ENCODE results near the gene NELFCD.
A peak's percentile ranks its signal among the peaks of the same experiment; 100 is the strongest.
"Not testable (repeated sequence)": the region's sequence is repeated elsewhere in the genome, so short reads cannot be mapped to it uniquely, and the experiment has no call there.

The NELFCD gene

GRCh38 chr20:59028812-59029211, 47.8 kb downstream of the NELFCD start:
- no peak for DNase-seq

- peak; percentile 29 for DNase-seq
These were observed 50.0 kb downstream of the NELFCD start for GRCh38 chr20:59030911-59031563.

DNA sequence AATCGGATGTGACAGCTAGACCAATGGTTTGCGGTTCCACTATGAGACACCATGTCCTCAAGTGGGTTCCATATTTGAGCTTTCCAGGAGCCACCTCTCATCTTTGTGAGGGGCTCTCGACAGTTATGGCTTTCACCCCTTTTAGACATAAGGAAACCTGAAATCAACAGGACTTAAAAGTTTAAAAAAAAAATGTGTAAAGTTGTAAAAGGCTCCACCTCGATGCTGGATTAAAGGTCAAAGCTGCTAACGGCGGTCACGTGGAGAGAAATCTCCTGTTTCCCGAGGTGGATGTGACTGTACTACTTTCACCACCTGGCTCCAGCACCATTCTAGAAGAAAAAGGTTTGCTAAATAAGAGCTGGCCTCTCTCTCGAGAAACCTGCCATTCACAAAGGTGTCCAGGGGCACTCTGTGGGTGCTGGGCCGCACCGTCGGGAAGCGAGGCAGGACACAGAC, 50.5 kb downstream of the NELFCD start:
- DNase-seq: peak; percentile 30

DNA sequence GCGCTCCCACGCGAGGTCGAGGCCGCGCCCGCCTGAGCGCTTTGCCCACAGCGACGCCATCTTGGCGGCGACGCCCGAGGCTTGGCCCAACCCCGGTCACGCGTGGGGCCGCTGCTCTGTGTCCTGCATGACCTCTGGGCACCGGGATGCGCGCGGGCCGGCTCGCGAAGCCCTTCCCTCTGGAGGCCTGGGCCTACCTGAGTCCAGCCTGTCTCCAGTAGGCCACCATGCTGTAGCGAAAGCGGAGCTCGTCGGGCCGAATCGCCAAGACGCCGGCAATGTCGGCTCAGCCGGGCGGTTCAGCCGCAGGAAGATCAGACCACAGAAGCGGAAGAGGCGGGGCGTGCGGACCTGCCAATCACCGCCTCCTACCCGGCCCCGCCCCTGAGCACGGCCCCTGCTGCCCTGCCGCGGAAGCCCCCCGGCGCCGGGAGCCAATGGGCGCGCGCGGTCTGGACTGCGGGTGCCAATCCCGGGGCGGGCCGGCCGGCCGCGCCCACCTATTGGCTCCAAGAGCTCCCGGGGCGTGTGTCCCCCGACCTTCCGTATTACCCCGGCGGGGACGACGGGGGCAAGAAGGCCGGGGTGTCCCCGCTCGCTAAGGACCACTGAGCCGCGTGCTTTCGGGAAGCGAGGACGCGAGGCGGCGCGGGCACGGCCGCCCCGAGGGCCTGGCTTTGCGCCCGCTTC, 51.1 kb downstream of the NELFCD start, which contains the start of gene ATP5F1E:
Gene ATP5F1E (minus strand): TSS at position 313 of the 690 bp plus-strand sequence. CDS start 84 bp downstream, at position 229.
- peak; percentile 97 for DNase-seq

DNA sequence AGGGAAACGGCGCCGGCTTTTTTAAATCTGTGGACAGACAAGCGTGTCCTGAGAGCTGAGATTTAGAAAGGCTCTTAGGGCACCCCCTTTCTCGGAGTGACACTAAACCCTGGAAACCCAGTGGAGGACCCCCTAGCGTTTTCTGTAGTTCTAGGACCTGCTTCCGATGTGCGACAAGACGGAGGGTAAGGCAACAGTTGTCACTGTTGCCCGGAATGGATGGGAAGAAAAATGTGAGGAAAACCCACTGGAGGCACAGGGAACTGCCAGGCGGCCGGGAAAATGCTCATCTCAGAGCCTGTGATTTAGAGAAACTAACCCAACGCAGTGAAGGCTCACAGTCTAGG, 51.6 kb downstream of the NELFCD start:
- no peak for DNase-seq

- DNase-seq: no peak
These were observed 52.0 kb downstream of the NELFCD start for GRCh38 chr20:59033093-59033492.

- DNase-seq: no peak
These were observed 52.6 kb downstream of the NELFCD start for GRCh38 chr20:59033616-59034165.

DNA sequence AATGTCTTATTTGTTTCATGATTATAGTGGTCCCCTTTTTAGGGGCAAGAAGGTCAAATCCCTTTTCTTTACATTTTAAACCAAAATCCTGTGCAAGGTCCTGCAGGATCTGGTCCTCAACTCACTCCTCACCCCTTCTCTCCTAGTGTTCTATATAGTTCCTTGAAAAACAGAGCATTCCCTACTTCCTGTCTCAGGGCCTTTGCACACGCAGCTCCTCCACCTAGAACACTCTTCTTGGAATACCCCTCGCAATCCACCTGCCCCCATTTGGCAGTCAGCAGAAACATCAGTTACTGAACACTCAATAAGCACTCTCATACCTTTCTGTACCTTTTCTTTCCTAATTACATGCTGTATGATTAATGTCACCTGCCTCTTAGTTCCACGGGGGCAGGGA, 54.3 kb downstream of the NELFCD start:
- no peak for DNase-seq

- no peak for DNase-seq
These were observed 56.3 kb downstream of the NELFCD start for GRCh38 chr20:59037386-59037785.

- DNase-seq: peak; percentile 32
These were observed 58.2 kb downstream of the NELFCD start for GRCh38 chr20:59039233-59039632.

DNA sequence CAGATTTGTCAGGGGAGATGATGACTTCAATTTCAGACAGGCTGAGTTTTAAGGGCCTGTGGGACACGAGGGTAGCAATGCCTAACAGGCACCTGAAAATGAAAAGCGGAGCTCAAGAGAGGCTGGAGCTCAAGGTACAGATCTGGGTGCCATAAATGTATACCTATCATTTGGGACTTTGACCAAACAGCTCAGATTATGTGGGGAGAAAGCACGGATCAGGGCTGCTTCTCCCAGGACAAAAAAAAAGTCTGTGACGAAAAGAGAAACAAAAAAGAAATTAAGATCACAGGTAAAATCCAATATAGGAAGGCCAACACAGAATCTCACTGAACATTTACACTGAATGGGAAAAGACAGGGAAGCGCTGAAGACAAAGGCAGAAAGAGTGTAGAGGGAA, 59.6 kb downstream of the NELFCD start:
- DNase-seq: no peak

DNA sequence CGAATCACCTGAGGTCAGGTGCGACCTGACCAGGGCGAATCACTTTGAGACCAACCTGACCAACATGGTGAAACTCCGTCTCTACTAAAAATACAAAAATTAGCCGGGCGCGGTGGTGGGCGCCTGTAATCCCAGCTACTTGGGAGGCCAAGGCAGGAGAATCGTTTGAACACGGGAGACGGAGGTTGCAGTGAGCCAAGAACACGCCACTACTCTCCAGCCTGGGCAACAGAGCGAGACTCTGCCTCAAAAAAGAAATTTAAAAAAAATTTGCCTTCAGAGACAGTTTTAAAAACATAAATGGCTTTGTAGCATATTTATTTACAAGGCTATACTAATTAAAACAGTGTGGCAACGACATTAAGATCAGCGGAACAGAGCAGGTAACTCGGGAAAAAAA, 60.4 kb downstream of the NELFCD start:
- not testable (repeated sequence) for DNase-seq

- peak; percentile 72 for DNase-seq
These were observed 61.2 kb downstream of the NELFCD start, which contains the start of gene PRELID3B for GRCh38 chr20:59042151-59042795. Gene PRELID3B, minus strand, starts transcription at chr20:59042786. Its CDS starts 56 bp downstream, at chr20:59042730.

GRCh38 chr20:59042796-59043631, 62.0 kb downstream of the NELFCD start:
- DNase-seq: peak; percentile 97

DNA sequence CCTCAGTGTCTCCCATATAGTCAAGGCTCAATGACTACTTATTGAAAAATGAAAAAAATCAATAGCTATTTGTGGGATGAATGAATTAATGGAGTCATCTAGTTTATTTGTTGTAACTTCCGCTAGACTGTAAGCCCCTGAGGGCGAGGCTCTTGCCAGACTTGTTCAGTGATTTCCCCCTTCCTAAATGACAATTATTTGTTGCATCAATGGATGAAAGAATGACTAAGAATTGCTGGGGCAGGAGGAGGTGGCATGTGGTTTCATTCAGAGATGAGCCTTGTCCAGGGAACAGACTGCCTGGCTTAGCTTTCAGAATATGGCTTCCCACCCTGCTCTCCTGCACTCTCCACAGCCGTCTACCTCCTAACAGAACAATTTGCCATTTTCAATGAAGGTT, 62.6 kb downstream of the NELFCD start:
- DNase-seq: peak; percentile 5

DNA sequence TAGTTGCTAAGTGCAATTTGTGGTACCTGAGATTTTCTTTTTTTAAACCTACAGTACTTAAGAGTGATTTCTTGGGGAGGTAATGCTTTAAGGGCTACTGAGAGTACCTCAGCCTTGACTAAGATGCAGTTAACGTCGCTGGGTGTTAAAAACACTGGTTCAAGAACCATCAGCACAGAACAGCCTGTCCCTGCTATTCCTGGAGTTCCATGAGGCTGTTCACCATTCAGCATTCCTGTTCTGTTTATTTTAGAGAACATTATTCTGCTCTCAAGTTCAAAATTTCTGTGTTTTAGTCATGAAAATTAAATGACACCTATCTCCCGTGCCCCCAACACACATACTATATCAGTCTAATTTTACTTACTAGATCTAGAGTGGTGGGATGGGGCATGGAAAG, 63.2 kb downstream of the NELFCD start:
- DNase-seq: no peak

Measured in OCI-M1 (cell line).